ENCODE results near the gene RNF149.

Gene RNF149

GRCh38 chr2:101307503-101307902, 998 bp downstream of the RNF149 start:
- Histone ChIP-seq H3K4me1 (ENCODE audit: insufficient read depth, low read length) (peaks cover 22% of the 10 kb centered on the region), H3K9ac (ENCODE audit: low read depth, low read length) (peak overlapping the region; percentile 69), H3K4me3 (ENCODE audit: low read length) (peak overlapping the region; percentile 79), H3K27ac (ENCODE audit: low read depth, low read length) (no peak overlapping the region), H3K9me3 (ENCODE audit: insufficient read depth, low read depth, low read length) (no peaks in the 10 kb centered on the region), H3K36me3 (ENCODE audit: insufficient read depth, low read length) (peaks cover 4% of the 10 kb centered on the region; the same call in 1 of the 2 replicates), H3K27me3 (ENCODE audit: insufficient read depth, low read length) (peaks cover 11% of the 10 kb centered on the region)
- 73% methylated on average over 9 of the region's 9 CpGs for WGBS

- no peaks in the 10 kb centered on the region for H3K9me3 ChIP-seq (ENCODE audit: insufficient read depth, low read depth, low read length)
- no peak overlapping the region; the same call in 1 of the 2 replicates for H3K9ac ChIP-seq (ENCODE audit: low read depth, low read length)
- WGBS: 94% methylated on average over 7 of the region's 7 CpGs
- peak overlapping the region; percentile 79 for H3K4me3 ChIP-seq (ENCODE audit: low read length)
- no peak overlapping the region for H3K27ac ChIP-seq (ENCODE audit: low read depth, low read length)
- H3K36me3 ChIP-seq (ENCODE audit: insufficient read depth, low read length): peaks cover 4% of the 10 kb centered on the region; the same call in 1 of the 2 replicates
- peaks cover 11% of the 10 kb centered on the region for H3K27me3 ChIP-seq (ENCODE audit: insufficient read depth, low read length)
- H3K4me1 ChIP-seq (ENCODE audit: insufficient read depth, low read length): peaks cover 22% of the 10 kb centered on the region
Measured at GRCh38 chr2:101306410-101306809, 2.1 kb downstream of the RNF149 start.

GRCh38 chr2:101305492-101306078, 2.9 kb downstream of the RNF149 start:
- WGBS: 93% methylated on average over 5 of the region's 7 CpGs
- Histone ChIP-seq H3K4me3 (ENCODE audit: low read length) (0 out of 2 replicates have a peak overlapping the region, but pooled peaks have one; percentile 2), H3K4me1 (ENCODE audit: insufficient read depth, low read length) (peaks cover 20% of the 10 kb centered on the region)

GRCh38 chr2:101305035-101305434, 3.5 kb downstream of the RNF149 start:
- 90% methylated on average over 4 of the region's 4 CpGs for WGBS
- peaks cover 11% of the 10 kb centered on the region for H3K27me3 ChIP-seq (ENCODE audit: insufficient read depth, low read length)
- H3K27ac ChIP-seq (ENCODE audit: low read depth, low read length): no peak overlapping the region
- peaks cover 16% of the 10 kb centered on the region for H3K4me1 ChIP-seq (ENCODE audit: insufficient read depth, low read length)
- H3K9me3 ChIP-seq (ENCODE audit: insufficient read depth, low read depth, low read length): no peaks in the 10 kb centered on the region
- peaks cover 4% of the 10 kb centered on the region; the same call in 1 of the 2 replicates for H3K36me3 ChIP-seq (ENCODE audit: insufficient read depth, low read length)
- no peak overlapping the region for H3K9ac ChIP-seq (ENCODE audit: low read depth, low read length)
- H3K4me3 ChIP-seq (ENCODE audit: low read length): no peak overlapping the region

More at GRCh38 chr2:101305492-101306078, 2.9 kb downstream of the RNF149 start:
- Histone ChIP-seq H3K9ac (ENCODE audit: low read depth, low read length) (no peak overlapping the region), H3K27me3 (ENCODE audit: insufficient read depth, low read length) (peaks cover 11% of the 10 kb centered on the region), H3K36me3 (ENCODE audit: insufficient read depth, low read length) (peaks cover 4% of the 10 kb centered on the region; the same call in 1 of the 2 replicates), H3K27ac (ENCODE audit: low read depth, low read length) (no peak overlapping the region), H3K9me3 (ENCODE audit: insufficient read depth, low read depth, low read length) (no peaks in the 10 kb centered on the region)

- Histone ChIP-seq H3K4me1 (ENCODE audit: insufficient read depth, low read length) (peaks cover 16% of the 10 kb centered on the region), H3K27ac (ENCODE audit: low read depth, low read length) (no peak overlapping the region), H3K9ac (ENCODE audit: low read depth, low read length) (no peak overlapping the region), H3K27me3 (ENCODE audit: insufficient read depth, low read length) (peaks cover 11% of the 10 kb centered on the region), H3K4me3 (ENCODE audit: low read length) (no peak overlapping the region), H3K9me3 (ENCODE audit: insufficient read depth, low read depth, low read length) (no peaks in the 10 kb centered on the region), H3K36me3 (ENCODE audit: insufficient read depth, low read length) (peaks cover 4% of the 10 kb centered on the region)
- no CpG with 5 or more reads among the region's 1 CpG for WGBS
Measured at GRCh38 chr2:101303688-101304087, 4.8 kb downstream of the RNF149 start.

GRCh38 chr2:101302016-101302415, 6.5 kb downstream of the RNF149 start:
- Histone ChIP-seq H3K4me1 (ENCODE audit: insufficient read depth, low read length) (peaks cover 9% of the 10 kb centered on the region; the same call in 1 of the 2 replicates), H3K36me3 (ENCODE audit: insufficient read depth, low read length) (peaks cover 4% of the 10 kb centered on the region), H3K27me3 (ENCODE audit: insufficient read depth, low read length) (no peaks in the 10 kb centered on the region), H3K4me3 (ENCODE audit: low read length) (no peak overlapping the region), H3K9ac (ENCODE audit: low read depth, low read length) (no peak overlapping the region), H3K9me3 (ENCODE audit: insufficient read depth, low read depth, low read length) (no peaks in the 10 kb centered on the region), H3K27ac (ENCODE audit: low read depth, low read length) (no peak overlapping the region)
- 91% methylated on average over 4 of the region's 4 CpGs for WGBS

- Histone ChIP-seq H3K27me3 (ENCODE audit: insufficient read depth, low read length) (no peaks in the 10 kb centered on the region), H3K9ac (ENCODE audit: low read depth, low read length) (no peak overlapping the region), H3K4me3 (ENCODE audit: low read length) (no peak overlapping the region), H3K9me3 (ENCODE audit: insufficient read depth, low read depth, low read length) (no peaks in the 10 kb centered on the region), H3K4me1 (ENCODE audit: insufficient read depth, low read length) (peaks cover 2% of the 10 kb centered on the region; the same call in 1 of the 2 replicates), H3K36me3 (ENCODE audit: insufficient read depth, low read length) (peaks cover 4% of the 10 kb centered on the region), H3K27ac (ENCODE audit: low read depth, low read length) (no peak overlapping the region)
- WGBS: 67% methylated on average over 7 of the region's 7 CpGs
Measured at GRCh38 chr2:101300836-101301235, 7.7 kb downstream of the RNF149 start.

- no peaks in the 10 kb centered on the region for H3K9me3 ChIP-seq (ENCODE audit: insufficient read depth, low read depth, low read length)
- no peak overlapping the region for H3K9ac ChIP-seq (ENCODE audit: low read depth, low read length)
- H3K36me3 ChIP-seq (ENCODE audit: insufficient read depth, low read length): peaks cover 2% of the 10 kb centered on the region
- peaks cover 2% of the 10 kb centered on the region; the same call in 1 of the 2 replicates for H3K4me1 ChIP-seq (ENCODE audit: insufficient read depth, low read length)
- H3K4me3 ChIP-seq (ENCODE audit: low read length): no peak overlapping the region
- no peak overlapping the region for H3K27ac ChIP-seq (ENCODE audit: low read depth, low read length)
- 88% methylated on average over 1 of the region's 1 CpG for WGBS
- no peaks in the 10 kb centered on the region for H3K27me3 ChIP-seq (ENCODE audit: insufficient read depth, low read length)
Measured at GRCh38 chr2:101300164-101300563, 8.3 kb downstream of the RNF149 start.

- WGBS: 88% methylated on average over 5 of the region's 6 CpGs
- H3K4me1 ChIP-seq (ENCODE audit: insufficient read depth, low read length): peaks cover 2% of the 10 kb centered on the region; the same call in 1 of the 2 replicates
- H3K27ac ChIP-seq (ENCODE audit: low read depth, low read length): no peak overlapping the region
- no peaks in the 10 kb centered on the region for H3K27me3 ChIP-seq (ENCODE audit: insufficient read depth, low read length)
- no peak overlapping the region for H3K9ac ChIP-seq (ENCODE audit: low read depth, low read length)
- no peak overlapping the region for H3K4me3 ChIP-seq (ENCODE audit: low read length)
- peaks cover 4% of the 10 kb centered on the region for H3K36me3 ChIP-seq (ENCODE audit: insufficient read depth, low read length)
- no peaks in the 10 kb centered on the region for H3K9me3 ChIP-seq (ENCODE audit: insufficient read depth, low read depth, low read length)
Measured at GRCh38 chr2:101299604-101300003, 8.9 kb downstream of the RNF149 start.

- 92% methylated on average over 2 of the region's 2 CpGs for WGBS
- H3K4me1 ChIP-seq (ENCODE audit: insufficient read depth, low read length): no peaks in the 10 kb centered on the region
- H3K36me3 ChIP-seq (ENCODE audit: insufficient read depth, low read length): peaks cover 24% of the 10 kb centered on the region
Measured at GRCh38 chr2:101297383-101297782, 11.1 kb downstream of the RNF149 start.

GRCh38 chr2:101296371-101296770, 12.1 kb downstream of the RNF149 start:
- Histone ChIP-seq H3K9me3 (ENCODE audit: insufficient read depth, low read depth, low read length) (no peaks in the 10 kb centered on the region), H3K4me1 (ENCODE audit: insufficient read depth, low read length) (no peaks in the 10 kb centered on the region), H3K27ac (ENCODE audit: low read depth, low read length) (no peak overlapping the region), H3K27me3 (ENCODE audit: insufficient read depth, low read length) (no peaks in the 10 kb centered on the region), H3K4me3 (ENCODE audit: low read length) (no peak overlapping the region), H3K9ac (ENCODE audit: low read depth, low read length) (no peak overlapping the region), H3K36me3 (ENCODE audit: insufficient read depth, low read length) (peaks cover 33% of the 10 kb centered on the region)
- 94% methylated on average over 3 of the region's 5 CpGs for WGBS

More at GRCh38 chr2:101297383-101297782, 11.1 kb downstream of the RNF149 start:
- Histone ChIP-seq H3K27ac (ENCODE audit: low read depth, low read length) (no peak overlapping the region), H3K4me3 (ENCODE audit: low read length) (no peak overlapping the region), H3K9me3 (ENCODE audit: insufficient read depth, low read depth, low read length) (no peaks in the 10 kb centered on the region), H3K27me3 (ENCODE audit: insufficient read depth, low read length) (no peaks in the 10 kb centered on the region), H3K9ac (ENCODE audit: low read depth, low read length) (no peak overlapping the region)

Measured in HUES64 (cell line).